ENCODE data around the gene SEZ6L2. TPM values are rescaled to one million over a fixed set of nuclear protein-coding genes. Genes with fewer than 3 reads are reported as not detected.

The SEZ6L2 gene
- total and polyA plus RNA-seq, 9 of the 15 experiments (the other 6 are each of a cell fraction or from before 2014, with no cell fraction given): 0.10 to 2.1 (median 0.72) TPM

DNA sequence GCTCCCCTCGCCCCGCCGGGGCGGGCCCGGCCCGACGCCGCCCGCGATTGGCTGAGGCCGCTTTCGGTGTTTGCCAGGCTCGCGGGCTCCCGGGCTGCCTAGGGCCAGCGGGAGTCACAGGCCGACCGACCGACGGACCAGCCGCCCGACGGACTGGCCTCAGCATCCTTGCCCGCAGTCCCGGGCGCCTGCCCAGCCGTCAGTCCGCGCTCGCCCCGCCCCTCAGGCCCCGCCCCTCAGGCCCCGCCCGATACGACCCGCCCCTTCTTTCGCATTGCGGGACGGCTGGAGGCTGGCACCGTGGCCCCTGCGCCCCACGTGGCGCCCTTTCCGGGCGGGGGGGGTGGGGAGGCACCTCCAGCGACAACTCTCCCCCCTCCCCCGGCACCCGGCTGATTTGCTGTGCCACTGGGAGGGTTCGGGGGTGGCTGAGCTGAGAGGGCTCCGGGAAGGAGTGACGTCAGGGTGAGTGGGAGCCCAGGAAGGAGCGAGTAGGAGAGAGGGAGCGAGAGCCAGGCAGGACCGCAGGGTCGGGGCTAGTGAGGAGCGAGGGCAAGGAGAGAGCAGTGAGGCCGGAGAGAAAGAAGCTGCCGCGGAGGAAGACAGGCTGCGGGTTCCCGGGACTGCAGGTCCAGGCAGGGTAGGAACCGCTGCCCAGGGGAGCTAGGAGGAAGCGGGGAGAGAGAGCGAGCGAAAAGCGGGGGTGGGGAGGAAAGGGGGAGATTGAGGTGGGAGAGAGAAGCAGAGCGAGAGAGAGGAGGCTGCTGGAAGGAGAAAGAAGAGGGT is 945 bp upstream of the SEZ6L2 start, which contains the start of gene ASPHD1 (continued):
- TF ChIP-seq, protein P1, sequence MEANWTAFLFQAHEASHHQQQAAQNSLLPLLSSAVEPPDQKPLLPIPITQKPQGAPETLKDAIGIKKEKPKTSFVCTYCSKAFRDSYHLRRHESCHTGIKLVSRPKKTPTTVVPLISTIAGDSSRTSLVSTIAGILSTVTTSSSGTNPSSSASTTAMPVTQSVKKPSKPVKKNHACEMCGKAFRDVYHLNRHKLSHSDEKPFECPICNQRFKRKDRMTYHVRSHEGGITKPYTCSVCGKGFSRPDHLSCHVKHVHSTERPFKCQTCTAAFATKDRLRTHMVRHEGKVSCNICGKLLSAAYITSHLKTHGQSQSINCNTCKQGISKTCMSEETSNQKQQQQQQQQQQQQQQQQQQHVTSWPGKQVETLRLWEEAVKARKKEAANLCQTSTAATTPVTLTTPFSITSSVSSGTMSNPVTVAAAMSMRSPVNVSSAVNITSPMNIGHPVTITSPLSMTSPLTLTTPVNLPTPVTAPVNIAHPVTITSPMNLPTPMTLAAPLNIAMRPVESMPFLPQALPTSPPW (CRISPR knock-in tag; IDR thresholded peaks at IDR 0.05): peak; percentile 77
- no peak for TF ChIP-seq KLF13 (tag; IDR thresholded peaks at IDR 0.05; ENCODE audit: borderline replicate concordance, low read depth)
- TF ChIP-seq NBN (IDR thresholded peaks at IDR 0.05; ENCODE audit: low read depth): no peak
- TF ChIP-seq DACH1 (IDR thresholded peaks at IDR 0.05; ENCODE audit: partially characterized antibody): no peak
- TF ChIP-seq JUN (IDR thresholded peaks at IDR 0.05; ENCODE audit: borderline replicate concordance, low read depth, low read length): no peak
- no peak for TF ChIP-seq JUN (CRISPR knock-in tag; IDR thresholded peaks at IDR 0.05; ENCODE audit: borderline replicate concordance)
- no peak for TF ChIP-seq ZNF197 (CRISPR knock-in tag; IDR thresholded peaks at IDR 0.05; ENCODE audit: low read depth)
- TF ChIP-seq ZFP30 (CRISPR knock-in tag; IDR thresholded peaks at IDR 0.05; ENCODE audit: borderline replicate concordance): no peak
- peak; percentile 64; the same call in 1 of the 2 replicates for TF ChIP-seq ETV5 (CRISPR knock-in tag; IDR thresholded peaks at IDR 0.05; ENCODE audit: low read depth)
- TF ChIP-seq CTBP1 (IDR thresholded peaks at IDR 0.05; ENCODE audit: borderline replicate concordance): no peak
- no peak for TF ChIP-seq ZNF143 (CRISPR knock-in tag; IDR thresholded peaks at IDR 0.05)
- no peak for TF ChIP-seq GABPB2 (CRISPR knock-in tag; conservative IDR thresholded peaks at IDR 0.05)
- TF ChIP-seq RBBP5 (IDR thresholded peaks at IDR 0.05; ENCODE audit: borderline replicate concordance, insufficient read depth, low read length, poor library complexity, severe bottlenecking): no peak
- TF ChIP-seq, protein P2, sequence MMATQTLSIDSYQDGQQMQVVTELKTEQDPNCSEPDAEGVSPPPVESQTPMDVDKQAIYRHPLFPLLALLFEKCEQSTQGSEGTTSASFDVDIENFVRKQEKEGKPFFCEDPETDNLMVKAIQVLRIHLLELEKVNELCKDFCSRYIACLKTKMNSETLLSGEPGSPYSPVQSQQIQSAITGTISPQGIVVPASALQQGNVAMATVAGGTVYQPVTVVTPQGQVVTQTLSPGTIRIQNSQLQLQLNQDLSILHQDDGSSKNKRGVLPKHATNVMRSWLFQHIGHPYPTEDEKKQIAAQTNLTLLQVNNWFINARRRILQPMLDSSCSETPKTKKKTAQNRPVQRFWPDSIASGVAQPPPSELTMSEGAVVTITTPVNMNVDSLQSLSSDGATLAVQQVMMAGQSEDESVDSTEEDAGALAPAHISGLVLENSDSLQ (IDR thresholded peaks at IDR 0.05): no peak
- peak; percentile 97 for TF ChIP-seq TGIF2 (CRISPR knock-in tag; IDR thresholded peaks at IDR 0.05)
- TF ChIP-seq PRMT5 (CRISPR knock-in tag; IDR thresholded peaks at IDR 0.05): no peak; the same call in 1 of the 2 replicates
- TF ChIP-seq ATF1 (CRISPR knock-in tag; IDR thresholded peaks at IDR 0.05): no peak
- TF ChIP-seq ATF1 (tag; IDR thresholded peaks at IDR 0.05): peak; percentile 62
- TF ChIP-seq BCL6 (CRISPR knock-in tag; IDR thresholded peaks at IDR 0.05): no peak
- TF ChIP-seq, protein P3, sequence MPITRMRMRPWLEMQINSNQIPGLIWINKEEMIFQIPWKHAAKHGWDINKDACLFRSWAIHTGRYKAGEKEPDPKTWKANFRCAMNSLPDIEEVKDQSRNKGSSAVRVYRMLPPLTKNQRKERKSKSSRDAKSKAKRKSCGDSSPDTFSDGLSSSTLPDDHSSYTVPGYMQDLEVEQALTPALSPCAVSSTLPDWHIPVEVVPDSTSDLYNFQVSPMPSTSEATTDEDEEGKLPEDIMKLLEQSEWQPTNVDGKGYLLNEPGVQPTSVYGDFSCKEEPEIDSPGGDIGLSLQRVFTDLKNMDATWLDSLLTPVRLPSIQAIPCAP (CRISPR knock-in tag; IDR thresholded peaks at IDR 0.05; ENCODE audit: borderline replicate concordance): no peak
- no peak for TF ChIP-seq SOX6 (IDR thresholded peaks at IDR 0.05)
- TF ChIP-seq, protein P4, sequence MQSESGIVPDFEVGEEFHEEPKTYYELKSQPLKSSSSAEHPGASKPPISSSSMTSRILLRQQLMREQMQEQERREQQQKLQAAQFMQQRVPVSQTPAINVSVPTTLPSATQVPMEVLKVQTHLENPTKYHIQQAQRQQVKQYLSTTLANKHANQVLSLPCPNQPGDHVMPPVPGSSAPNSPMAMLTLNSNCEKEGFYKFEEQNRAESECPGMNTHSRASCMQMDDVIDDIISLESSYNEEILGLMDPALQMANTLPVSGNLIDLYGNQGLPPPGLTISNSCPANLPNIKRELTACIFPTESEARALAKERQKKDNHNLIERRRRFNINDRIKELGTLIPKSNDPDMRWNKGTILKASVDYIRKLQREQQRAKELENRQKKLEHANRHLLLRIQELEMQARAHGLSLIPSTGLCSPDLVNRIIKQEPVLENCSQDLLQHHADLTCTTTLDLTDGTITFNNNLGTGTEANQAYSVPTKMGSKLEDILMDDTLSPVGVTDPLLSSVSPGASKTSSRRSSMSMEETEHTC (IDR thresholded peaks at IDR 0.05): no peak
- no peak for TF ChIP-seq HCFC1 (IDR thresholded peaks at IDR 0.05; ENCODE audit: low read depth, low read length)

Data from K562 (cell line).